NT2/D1 (cell line): ENCODE data around the gene MACF1.

Experiments
- SUZ12 ChIP-seq: IDR thresholded peaks from 2 replicates; pipeline ENCODE4 v1.6.1; 2011; ENCODE audit not compliant: insufficient read length, insufficient read depth; ENCODE audit errors: extremely low read depth
- YY1 ChIP-seq: IDR thresholded peaks from 2 replicates; pipeline ENCODE4 v1.6.1; 2011; ENCODE audit not compliant: insufficient read length, insufficient read depth
- ZNF274 ChIP-seq: IDR thresholded peaks from 2 replicates; pipeline ENCODE4 v1.6.1; 2011; ENCODE audit warnings: mild to moderate bottlenecking, low read depth, low read length

- TF ChIP-seq YY1 (no peak), ZNF274 (no peak), SUZ12 (no peak)
These were observed 14.4 kb upstream of the MACF1 start for GRCh38 chr1:39190096-39190495.
